Omental fat pad (tissue), 4 donors: ENCODE results near the gene AJAP1. TPM values are rescaled to one million over a fixed set of nuclear protein-coding genes. Genes with fewer than 3 reads are reported as not detected.

Experiments
- ATAC-seq: fragments of 150-250 bp; one replicate; pipeline ENCODE4 v1.9.1; 2016; ENCODE audit warnings: mild to moderate bottlenecking, moderate library complexity; ENCODE audit not compliant: low FRiP score
- DNase-seq: peaks from one replicate; pipeline ENCODE4 v3.0.0-alpha.2; 2019; ENCODE audit warnings: low spot score
- total RNA-seq, 4 donors: library from RNA; depleted of rRNA; stranded (reverse); fragments of >200 nt; gene quantifications; one replicate each; pipeline ENCODE4 v1.1.0, GENCODE V29; 2016
- TF ChIP-seq, protein P1 (sequence below), 3 donors: fragments of 450-650 bp; IDR thresholded peaks; one replicate each; pipeline ENCODE4 v1.5.1; 2016 to 2017; ENCODE audit warnings: antibody characterized with exemption in 3 of 3, mild to moderate bottlenecking in 3 of 3, moderate library complexity in 2 of 3

AJAP1 gene
- total RNA-seq, 4 donors from 2014 or later: 0.06 to 0.63 (median 0.53) TPM

- ATAC-seq (no peak), DNase-seq (no peak)
- TF ChIP-seq, protein P1, sequence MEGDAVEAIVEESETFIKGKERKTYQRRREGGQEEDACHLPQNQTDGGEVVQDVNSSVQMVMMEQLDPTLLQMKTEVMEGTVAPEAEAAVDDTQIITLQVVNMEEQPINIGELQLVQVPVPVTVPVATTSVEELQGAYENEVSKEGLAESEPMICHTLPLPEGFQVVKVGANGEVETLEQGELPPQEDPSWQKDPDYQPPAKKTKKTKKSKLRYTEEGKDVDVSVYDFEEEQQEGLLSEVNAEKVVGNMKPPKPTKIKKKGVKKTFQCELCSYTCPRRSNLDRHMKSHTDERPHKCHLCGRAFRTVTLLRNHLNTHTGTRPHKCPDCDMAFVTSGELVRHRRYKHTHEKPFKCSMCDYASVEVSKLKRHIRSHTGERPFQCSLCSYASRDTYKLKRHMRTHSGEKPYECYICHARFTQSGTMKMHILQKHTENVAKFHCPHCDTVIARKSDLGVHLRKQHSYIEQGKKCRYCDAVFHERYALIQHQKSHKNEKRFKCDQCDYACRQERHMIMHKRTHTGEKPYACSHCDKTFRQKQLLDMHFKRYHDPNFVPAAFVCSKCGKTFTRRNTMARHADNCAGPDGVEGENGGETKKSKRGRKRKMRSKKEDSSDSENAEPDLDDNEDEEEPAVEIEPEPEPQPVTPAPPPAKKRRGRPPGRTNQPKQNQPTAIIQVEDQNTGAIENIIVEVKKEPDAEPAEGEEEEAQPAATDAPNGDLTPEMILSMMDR (IDR thresholded peaks at IDR 0.05): no peak
Measured at GRCh38 chr1:4728319-4729089, 74.1 kb downstream of the AJAP1 start.

- TF ChIP-seq, protein P1 (IDR thresholded peaks at IDR 0.05): no peak
- ATAC-seq: no peak
- DNase-seq: no peak
Measured at GRCh38 chr1:4729090-4729471, 74.7 kb downstream of the AJAP1 start.

GRCh38 chr1:4730078-4730477, 75.7 kb downstream of the AJAP1 start:
- TF ChIP-seq, protein P1 (IDR thresholded peaks at IDR 0.05): no peak
- ATAC-seq (no peak), DNase-seq (no peak)

DNA sequence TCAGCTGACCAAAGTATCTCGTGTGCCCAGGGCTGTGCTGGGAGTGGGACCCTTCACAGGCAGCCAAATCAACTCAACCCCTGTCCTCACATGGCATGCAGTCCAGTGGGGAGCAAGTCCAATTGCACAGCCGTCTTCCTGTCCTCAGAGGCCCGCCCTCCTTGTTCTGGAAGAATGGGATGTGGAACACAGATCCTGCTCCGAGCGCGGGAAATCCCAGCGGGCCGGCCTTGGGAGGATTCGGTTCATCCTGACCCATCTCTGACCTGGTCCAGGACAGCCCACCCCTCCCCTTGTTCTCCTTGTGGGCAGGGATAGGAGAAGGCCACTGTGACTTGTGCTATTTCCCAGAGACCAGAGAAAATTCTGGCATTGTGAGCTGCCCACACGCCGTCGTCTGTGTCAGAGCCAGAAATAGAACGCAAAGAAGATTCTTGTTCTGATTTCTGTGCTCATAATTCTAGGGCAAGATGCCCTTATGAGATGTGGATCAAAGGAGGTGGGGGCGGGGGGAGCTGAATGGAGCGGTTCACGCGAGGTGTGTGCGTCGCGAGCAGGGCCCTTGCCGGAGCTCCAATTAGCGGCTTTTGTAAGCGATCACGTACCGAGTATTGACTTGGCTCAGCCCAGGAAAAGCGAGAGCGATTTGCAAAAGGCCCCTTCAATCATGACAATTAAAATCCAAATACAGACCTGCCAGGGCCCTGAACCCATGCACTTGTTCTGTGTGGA, 79.2 kb downstream of the AJAP1 start:
- TF ChIP-seq, protein P1 (IDR thresholded peaks at IDR 0.05): no peak
- no peak for ATAC-seq
- DNase-seq: no peak

GRCh38 chr1:4734219-4734618, 79.8 kb downstream of the AJAP1 start:
- no peak for ATAC-seq
- TF ChIP-seq, protein P1 (IDR thresholded peaks at IDR 0.05): no peak

GRCh38 chr1:4734791-4735190, 80.4 kb downstream of the AJAP1 start:
- no peak for ATAC-seq
- TF ChIP-seq, protein P1 (IDR thresholded peaks at IDR 0.05): no peak
- no peak for DNase-seq

More at GRCh38 chr1:4734219-4734618, 79.8 kb downstream of the AJAP1 start:
- no peak for DNase-seq
